HG03565 (cell line): ENCODE data around the gene KAT14.
"Not testable (repeated sequence)": the region's sequence is repeated elsewhere in the genome, so short reads cannot be mapped to it uniquely, and the experiment has no call there.

Experiments
- ATAC-seq: cut with Tn5 transposase; IDR thresholded peaks from one replicate; pipeline ENCODE4 v1.9.1; 2021; ENCODE audit warnings: mild to moderate bottlenecking, moderate library complexity; ENCODE audit not compliant: unreplicated experiment

KAT14 gene

GRCh38 chr20:18144541-18145099 lies 7.0 kb downstream of the KAT14 start:
- no peak for ATAC-seq

- no peak for ATAC-seq
These were observed 16.7 kb downstream of the KAT14 start for GRCh38 chr20:18154342-18154741.

GRCh38 chr20:18156045-18156444 lies 18.4 kb downstream of the KAT14 start:
- ATAC-seq, result no peak

GRCh38 chr20:18164356-18164755 lies 26.7 kb downstream of the KAT14 start:
- ATAC-seq, result no peak

GRCh38 chr20:18165553-18165952 lies 27.9 kb downstream of the KAT14 start:
- ATAC-seq, result no peak

- no peak for ATAC-seq
These were observed 28.7 kb downstream of the KAT14 start for GRCh38 chr20:18166241-18166881.

GRCh38 chr20:18166950-18167349 lies 29.3 kb downstream of the KAT14 start:
- ATAC-seq, result no peak

- no peak for ATAC-seq
These were observed 34.7 kb downstream of the KAT14 start for GRCh38 chr20:18172379-18172778.

GRCh38 chr20:18174906-18175683 lies 37.4 kb downstream of the KAT14 start:
- ATAC-seq, result no peak

- ATAC-seq, result no peak
These were observed 38.7 kb downstream of the KAT14 start for GRCh38 chr20:18176318-18176785.

GRCh38 chr20:18180366-18180765 lies 42.7 kb downstream of the KAT14 start:
- ATAC-seq, result not testable (repeated sequence)

- ATAC-seq, result no peak
These were observed 43.2 kb downstream of the KAT14 start for GRCh38 chr20:18180815-18181214.

- ATAC-seq, result no peak
These were observed 49.4 kb downstream of the KAT14 start for GRCh38 chr20:18187020-18187419.

- no peak for ATAC-seq
These were observed 50.8 kb downstream of the KAT14 start for GRCh38 chr20:18188434-18188833.

GRCh38 chr20:18190338-18191233 lies 52.9 kb downstream of the KAT14 start:
- no peak for ATAC-seq

GRCh38 chr20:18191306-18191705 lies 53.6 kb downstream of the KAT14 start:
- ATAC-seq, result no peak

- not testable (repeated sequence) for ATAC-seq
These were observed 56.8 kb downstream of the KAT14 start for GRCh38 chr20:18194461-18194860.

- ATAC-seq, result no peak
These were observed 58.3 kb downstream of the KAT14 start for GRCh38 chr20:18195931-18196330.

- ATAC-seq, result no peak
These were observed 59.9 kb downstream of the KAT14 start for GRCh38 chr20:18197382-18198070.

GRCh38 chr20:18202966-18203365 lies 65.3 kb downstream of the KAT14 start:
- ATAC-seq, result no peak
